HG02623 (cell line): Measurements from ENCODE around the gene HOXC10.

Experiments
- ATAC-seq: cut with Tn5 transposase; IDR thresholded peaks from one replicate; pipeline ENCODE4 v1.9.1; 2021; ENCODE audit warnings: moderate library complexity; ENCODE audit not compliant: unreplicated experiment

The HOXC10 gene

GRCh38 chr12:54000116-54001114, 15.5 kb downstream of the HOXC10 start, which contains the start of gene HOXC9:
TSS of gene HOXC9 (plus strand) at chr12:54000161. CDS start at chr12:54000189, 28 bp downstream.
- no peak for ATAC-seq

- ATAC-seq: no peak
Observed at GRCh38 chr12:54001283-54002187, 16.6 kb downstream of the HOXC10 start.

GRCh38 chr12:54002278-54002914, 17.4 kb downstream of the HOXC10 start:
- no peak for ATAC-seq

- no peak for ATAC-seq
Observed at GRCh38 chr12:54002915-54003389, 18.0 kb downstream of the HOXC10 start.

- ATAC-seq: no peak
Observed at GRCh38 chr12:54003625-54004024, 18.7 kb downstream of the HOXC10 start.

GRCh38 chr12:54004063-54004840, 19.3 kb downstream of the HOXC10 start:
- ATAC-seq: no peak

- ATAC-seq: no peak
Observed at GRCh38 chr12:54004841-54005530, 20.0 kb downstream of the HOXC10 start.

GRCh38 chr12:54005531-54005852, 20.5 kb downstream of the HOXC10 start:
- ATAC-seq: no peak

GRCh38 chr12:54005853-54006558, 21.1 kb downstream of the HOXC10 start:
- ATAC-seq: no peak

- no peak for ATAC-seq
Observed at GRCh38 chr12:54006559-54007220, 21.7 kb downstream of the HOXC10 start.

- ATAC-seq: no peak
Observed at GRCh38 chr12:54007538-54008259, 22.8 kb downstream of the HOXC10 start.

GRCh38 chr12:54008260-54008552, 23.3 kb downstream of the HOXC10 start:
- ATAC-seq: no peak

- ATAC-seq: no peak
Observed at GRCh38 chr12:54009171-54010052, 24.5 kb downstream of the HOXC10 start.

GRCh38 chr12:54010053-54010971, 25.4 kb downstream of the HOXC10 start:
- no peak for ATAC-seq

- no peak for ATAC-seq
Observed at GRCh38 chr12:54010972-54011664, 26.2 kb downstream of the HOXC10 start.
